ENCODE data around the gene RTF1. TPM values are rescaled to one million over a fixed set of nuclear protein-coding genes. Genes with fewer than 3 reads are reported as not detected.
A peak's percentile ranks its signal among the peaks of the same experiment; 100 is the strongest.

The RTF1 gene
- total RNA-seq, 4 donors from 2014 or later: 15.2 to 33.0 (median 23.8) TPM

GRCh38 chr15:41506796-41507341 is 90.0 kb downstream of the RTF1 start:
- Histone ChIP-seq H3K27ac (peak overlapping the region in 2 of 4 donors; percentile 61 to 87), H3K27me3 (peaks cover 0 to 6% of the 10 kb centered on the region in 2 donors), H3K36me3 (peaks cover 0 to 22% (median 0%) of the 10 kb centered on the region in 3 donors), H3K4me1 (peaks cover 6 to 32% (median 15%) of the 10 kb centered on the region in 4 donors), H3K9me3 (no peaks in the 10 kb centered on the region), H3K4me3 (no peak overlapping the region)
- no peak for DNase-seq
- TF ChIP-seq CTCF (IDR thresholded peaks at IDR 0.05): peak in 4 of 6 experiments; percentile 5 to 38 (median 23)
- TF ChIP-seq POLR2A (IDR thresholded peaks at IDR 0.05): no peak

GRCh38 chr15:41507820-41508290 is 91.0 kb downstream of the RTF1 start:
- Histone ChIP-seq H3K36me3 (peaks cover 0 to 13% (median 0%) of the 10 kb centered on the region in 3 donors), H3K4me1 (peaks cover 6 to 32% (median 17%) of the 10 kb centered on the region in 4 donors), H3K9me3 (no peaks in the 10 kb centered on the region), H3K27ac (peak overlapping the region in 2 of 4 donors; percentile 61 to 87), H3K4me3 (no peak overlapping the region), H3K27me3 (peaks cover 0 to 13% of the 10 kb centered on the region in 2 donors)
- TF ChIP-seq CTCF (IDR thresholded peaks at IDR 0.05): no peak
- TF ChIP-seq POLR2A (IDR thresholded peaks at IDR 0.05): peak; percentile 60 to 87
- peak in 2 of 3 donors; percentile 86 to 89 for DNase-seq

GRCh38 chr15:41510728-41511127 is 93.8 kb downstream of the RTF1 start:
- DNase-seq: no peak
- Histone ChIP-seq H3K27ac (peak overlapping the region in 2 of 4 donors; percentile 63 to 64), H3K27me3 (peaks cover 0 to 13% of the 10 kb centered on the region in 2 donors), H3K4me3 (peak overlapping the region in 2 of 4 donors; percentile 60 to 62), H3K36me3 (no peaks in the 10 kb centered on the region), H3K9me3 (no peaks in the 10 kb centered on the region), H3K4me1 (peaks cover 6 to 42% (median 21%) of the 10 kb centered on the region in 4 donors)
- TF ChIP-seq CTCF (IDR thresholded peaks at IDR 0.05) (no peak), POLR2A (IDR thresholded peaks at IDR 0.05) (no peak)

GRCh38 chr15:41511331-41511898 is 94.5 kb downstream of the RTF1 start:
- peak; percentile 28 to 51 for TF ChIP-seq POLR2A (IDR thresholded peaks at IDR 0.05)
- peak in 3 of 6 experiments; percentile 35 to 38 (median 36) for TF ChIP-seq CTCF (IDR thresholded peaks at IDR 0.05)
- DNase-seq: peak in 2 of 3 donors; percentile 60 to 83
- Histone ChIP-seq H3K4me1 (peaks cover 6 to 42% (median 21%) of the 10 kb centered on the region in 4 donors), H3K27me3 (peaks cover 0 to 13% of the 10 kb centered on the region in 2 donors), H3K4me3 (peak overlapping the region; percentile 16 to 62 (median 53)), H3K36me3 (no peaks in the 10 kb centered on the region), H3K27ac (peak overlapping the region in 3 of 4 donors; percentile 3 to 64 (median 63)), H3K9me3 (no peaks in the 10 kb centered on the region)

- Histone ChIP-seq H3K4me3 (peak overlapping the region; percentile 16 to 62 (median 53)), H3K27ac (peak overlapping the region in 3 of 4 donors; percentile 3 to 64 (median 63))
- peak in 1 of 3 donors; percentile 67 for DNase-seq
Measured at GRCh38 chr15:41511899-41512369, 95.0 kb downstream of the RTF1 start.

More at GRCh38 chr15:41511899-41512369, 95.0 kb downstream of the RTF1 start:
- no peaks in the 10 kb centered on the region for H3K9me3 ChIP-seq
- TF ChIP-seq POLR2A (IDR thresholded peaks at IDR 0.05): no peak
- no peak for TF ChIP-seq CTCF (IDR thresholded peaks at IDR 0.05)
- H3K36me3 ChIP-seq: no peaks in the 10 kb centered on the region
- peaks cover 6 to 42% (median 21%) of the 10 kb centered on the region in 4 donors for H3K4me1 ChIP-seq
- H3K27me3 ChIP-seq: peaks cover 0 to 13% of the 10 kb centered on the region in 2 donors

Measured in Peyer's patch (tissue), 4 donors.